HL-60 (cell line): Measurements from ENCODE around the gene ADAMTS16.

ENCODE experiments used
- CTCF ChIP-seq: IDR thresholded peaks from one replicate; pipeline ENCODE4 v1.5.1; 2011; ENCODE audit warnings: low read length, control low read depth, inconsistent platforms; ENCODE audit not compliant: insufficient read depth
- GABPA ChIP-seq: IDR thresholded peaks from 2 replicates; pipeline ENCODE4 v1.6.1; 2012; ENCODE audit warnings: low read depth
- POLR2AphosphoS5 ChIP-seq: IDR thresholded peaks from 2 replicates; pipeline ENCODE4 v1.6.1; 2012; ENCODE audit warnings: low read depth
- REST ChIP-seq: IDR thresholded peaks from 2 replicates; pipeline ENCODE4 v1.6.1; 2012; ENCODE audit warnings: low read depth; ENCODE audit not compliant: insufficient replicate concordance
- SPI1 ChIP-seq: IDR thresholded peaks from 2 replicates; pipeline ENCODE4 v1.6.1; 2012; ENCODE audit warnings: low read depth, mild to moderate bottlenecking, borderline replicate concordance

- TF ChIP-seq CTCF (no peak), POLR2AphosphoS5 (no peak), GABPA (no peak), SPI1 (no peak), REST (no peak)
These were observed 174.0 kb downstream of the ADAMTS16 start for GRCh38 chr5:5314166-5314565.
